ENCODE results near the gene TYW3. TPM values are rescaled to one million over a fixed set of nuclear protein-coding genes. Genes with fewer than 3 reads are reported as not detected.
"Not testable (repeated sequence)": the region's sequence is repeated elsewhere in the genome, so short reads cannot be mapped to it uniquely, and the experiment has no call there.

The TYW3 gene
- total and polyA plus RNA-seq, 2 of the 4 experiments (the other 2 are of a cell fraction), result 9.3 to 16.5 TPM

DNA sequence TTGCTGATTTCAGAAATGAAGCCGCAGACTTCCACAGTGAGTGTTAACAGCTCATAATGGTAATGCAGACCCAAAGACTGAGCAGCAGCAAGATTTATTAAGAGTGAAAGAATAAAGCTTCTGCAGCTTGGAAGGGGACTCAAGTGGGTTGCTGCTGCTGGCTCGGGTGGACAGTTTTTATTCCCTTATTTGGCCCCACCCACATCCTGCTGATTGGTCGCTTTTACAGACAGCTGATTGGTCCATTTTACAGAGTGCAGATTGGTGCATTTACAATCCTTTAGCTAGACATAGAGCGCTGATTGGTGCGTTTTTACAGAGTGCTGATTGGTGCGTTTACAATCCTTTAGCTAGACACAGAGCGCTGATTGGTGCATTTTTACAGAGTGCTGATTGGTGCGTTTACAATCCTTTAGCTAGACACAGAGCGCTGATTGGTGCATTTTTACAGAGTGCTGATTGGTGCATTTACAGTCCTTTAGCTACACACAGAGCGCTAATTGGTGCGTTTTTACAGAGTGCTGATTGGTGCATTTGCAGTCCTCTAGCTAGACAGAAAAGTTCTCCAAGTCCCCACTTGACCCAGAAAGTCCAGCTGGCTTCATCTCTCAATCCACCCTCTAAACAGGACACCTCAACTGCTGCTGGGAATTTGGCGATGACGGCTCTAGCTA is 7.5 kb downstream of the TYW3 start:
- H4K8ac ChIP-seq (ENCODE audit: low read depth in 2 of 2, low read length in 2 of 2); DNase-seq; H4K20me1 ChIP-seq (ENCODE audit: insufficient read depth, low read length); H3K4me2 ChIP-seq (ENCODE audit: low read depth, low read length); POLR2A ChIA-PET (ENCODE audit: unreplicated experiment); H3K4ac ChIP-seq (ENCODE audit: low read depth, low read length); H2AK5ac ChIP-seq (ENCODE audit: low read depth, low read length); dilution Hi-C loops (cut with HindIII; ENCODE audit: low sequenced_read_pairs, unreplicated experiment); H2AFZ ChIP-seq (replicated peaks; ENCODE audit: low read length, poor library complexity); H2BK120ac ChIP-seq (ENCODE audit: low read depth, low read length); H3K9me1 ChIP-seq (ENCODE audit: insufficient read depth, low read length); H3K9me3 ChIP-seq (ENCODE audit: control insufficient read depth, insufficient read depth, low read length); H3K27ac ChIP-seq (ENCODE audit: insufficient read depth, low read length); CTCF ChIA-PET; H2BK5ac ChIP-seq (ENCODE audit: low read depth, low read length, poor library complexity, severe bottlenecking); H3K27me3 ChIP-seq (ENCODE audit: control insufficient read depth, insufficient read depth, low read length); H3K14ac ChIP-seq (replicated peaks; ENCODE audit: low read depth, low read length); H2BK20ac ChIP-seq (ENCODE audit: low read depth, low read length); H3K56ac ChIP-seq (ENCODE audit: extremely low read depth, insufficient read depth, low read length); intact Hi-C loops (cut with micrococcal nuclease); H3K4me3 ChIP-seq (ENCODE audit: insufficient read depth, low read depth, low read length); H2BK15ac ChIP-seq (ENCODE audit: low read depth, low read length); H3K4me1 ChIP-seq (ENCODE audit: control insufficient read depth, insufficient read depth, low read length); H3K9ac ChIP-seq (ENCODE audit: low read depth, low read length); H4K5ac ChIP-seq (ENCODE audit: low read depth, low read length); H4K91ac ChIP-seq (ENCODE audit: insufficient read depth, low read depth, low read length); H3K18ac ChIP-seq (ENCODE audit: low read depth, low read length); H3K23ac ChIP-seq (ENCODE audit: low read depth, low read length); BruUV-seq (replicated peaks); ATAC-seq (ENCODE audit: low read depth); H2AK9ac ChIP-seq (replicated peaks; ENCODE audit: low read depth, low read length, poor library complexity): not testable (repeated sequence)
- WGBS, 2 experiments (ENCODE audit: extremely low coverage in 2 of 2, insufficient read length in 1 of 2), result no CpG with 5 or more reads among the region's 13 CpGs
- Histone ChIP-seq H3K36me3 (ENCODE audit: control insufficient read depth, insufficient read depth, low read length) (peaks cover 44% of the 10 kb centered on the region), H3K79me1 (ENCODE audit: low read depth in 1 of 2, low read length in 2 of 2) (peaks cover 7 to 12% of the 10 kb centered on the region in 2 experiments; a peak in 3 of 4 replicates)
- in situ Hi-C loops (cut with MboI; ENCODE audit: low sequenced_read_pairs), result loop anchor here (25.0 kb wide), 1 partner anchor 553 kb away; the partner anchor contains the start of genes FPGT and LRRIQ3

DNA sequence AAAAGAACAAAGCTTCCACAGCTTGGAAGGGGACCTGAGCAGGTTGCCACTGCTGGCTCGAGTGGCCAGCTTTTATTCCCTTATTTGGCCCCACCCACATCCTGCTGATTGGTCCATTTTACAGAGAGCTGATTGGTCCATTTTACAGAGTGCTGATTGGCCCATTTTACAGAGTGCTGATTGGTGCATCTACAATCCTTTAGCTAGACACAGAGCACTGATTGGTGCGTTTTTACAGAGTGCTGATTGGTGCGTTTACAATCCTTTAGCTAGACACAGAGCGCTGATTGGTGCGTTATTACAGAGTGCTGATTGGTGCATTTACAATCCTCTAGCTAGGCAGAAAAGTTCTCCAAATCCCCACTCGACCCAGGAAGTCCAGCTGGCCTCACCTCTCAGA is 12.3 kb downstream of the TYW3 start:
- DNase-seq; H3K27me3 ChIP-seq (ENCODE audit: control insufficient read depth, insufficient read depth, low read length); H2AK9ac ChIP-seq (replicated peaks; ENCODE audit: low read depth, low read length, poor library complexity); H2BK15ac ChIP-seq (ENCODE audit: low read depth, low read length); H4K5ac ChIP-seq (ENCODE audit: low read depth, low read length); H4K91ac ChIP-seq (ENCODE audit: insufficient read depth, low read depth, low read length); dilution Hi-C loops (cut with HindIII; ENCODE audit: low sequenced_read_pairs, unreplicated experiment); H3K9me1 ChIP-seq (ENCODE audit: insufficient read depth, low read length); BruUV-seq (replicated peaks); H4K8ac ChIP-seq (ENCODE audit: low read depth in 2 of 2, low read length in 2 of 2); H3K4me2 ChIP-seq (ENCODE audit: low read depth, low read length); intact Hi-C loops (cut with micrococcal nuclease); H3K4ac ChIP-seq (ENCODE audit: low read depth, low read length); H3K9me3 ChIP-seq (ENCODE audit: control insufficient read depth, insufficient read depth, low read length); H3K14ac ChIP-seq (replicated peaks; ENCODE audit: low read depth, low read length); ATAC-seq (ENCODE audit: low read depth); H3K79me1 ChIP-seq (ENCODE audit: low read depth in 1 of 2, low read length in 2 of 2); POLR2A ChIA-PET (ENCODE audit: unreplicated experiment); H2BK5ac ChIP-seq (ENCODE audit: low read depth, low read length, poor library complexity, severe bottlenecking); H2BK120ac ChIP-seq (ENCODE audit: low read depth, low read length); H3K56ac ChIP-seq (ENCODE audit: extremely low read depth, insufficient read depth, low read length); H3K23ac ChIP-seq (ENCODE audit: low read depth, low read length); H3K4me1 ChIP-seq (ENCODE audit: control insufficient read depth, insufficient read depth, low read length); H2AFZ ChIP-seq (replicated peaks; ENCODE audit: low read length, poor library complexity); H4K20me1 ChIP-seq (ENCODE audit: insufficient read depth, low read length); H3K4me3 ChIP-seq (ENCODE audit: insufficient read depth, low read depth, low read length); H3K18ac ChIP-seq (ENCODE audit: low read depth, low read length); H3K27ac ChIP-seq (ENCODE audit: insufficient read depth, low read length); H2AK5ac ChIP-seq (ENCODE audit: low read depth, low read length); H3K9ac ChIP-seq (ENCODE audit: low read depth, low read length); H2BK20ac ChIP-seq (ENCODE audit: low read depth, low read length): not testable (repeated sequence)
- WGBS, 2 experiments (ENCODE audit: extremely low coverage in 2 of 2, insufficient read length in 1 of 2), result no CpG with 5 or more reads among the region's 6 CpGs
- in situ Hi-C loops (cut with MboI; ENCODE audit: low sequenced_read_pairs), result loop anchor here (25.0 kb wide), 1 partner anchor 558 kb away; the partner anchor contains the start of genes FPGT and LRRIQ3
- CTCF ChIA-PET, result interaction anchor here (1.7 kb wide), 1 partner anchor 12 kb away, joined by 4 read pairs; no protein-coding TSS in a partner anchor
- H3K36me3 ChIP-seq (ENCODE audit: control insufficient read depth, insufficient read depth, low read length), result peaks cover 35% of the 10 kb centered on the region

Data from IMR-90 (cell line).